ENCODE data around the gene IL17C.

The IL17C gene, protein sequence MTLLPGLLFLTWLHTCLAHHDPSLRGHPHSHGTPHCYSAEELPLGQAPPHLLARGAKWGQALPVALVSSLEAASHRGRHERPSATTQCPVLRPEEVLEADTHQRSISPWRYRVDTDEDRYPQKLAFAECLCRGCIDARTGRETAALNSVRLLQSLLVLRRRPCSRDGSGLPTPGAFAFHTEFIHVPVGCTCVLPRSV

GRCh38 chr16:88638323-88639230 is at the start of gene IL17C:
IL17C (plus strand) TSS chr16:88638572; CDS start chr16:88638642, 70 bp downstream.
- DNase-seq (ENCODE audit: low read depth in 4 of 4, low spot score in 1 of 4), result no peak

DNA sequence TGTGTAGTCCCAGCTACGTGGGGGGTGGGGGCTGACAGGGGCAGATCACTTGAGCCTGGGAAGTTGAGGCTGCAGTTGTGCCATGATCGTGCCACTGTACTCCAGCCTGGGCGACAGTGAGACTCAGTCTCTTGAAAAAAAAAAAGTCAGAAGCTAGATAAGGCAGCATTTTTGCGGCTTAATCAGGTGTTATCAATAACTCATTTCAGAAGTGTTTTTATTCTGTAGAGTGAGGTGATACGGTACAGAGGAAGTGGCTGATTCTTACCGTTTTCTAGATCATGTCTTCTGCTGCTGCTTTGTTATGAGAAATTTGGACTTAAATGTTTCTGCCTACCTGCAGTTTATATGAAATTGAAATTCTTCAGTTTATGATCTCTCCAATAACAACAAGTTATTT is 49.6 kb upstream of the IL17C start:
- DNase-seq (ENCODE audit: low read depth in 4 of 4, low spot score in 1 of 4), result no peak

DNA sequence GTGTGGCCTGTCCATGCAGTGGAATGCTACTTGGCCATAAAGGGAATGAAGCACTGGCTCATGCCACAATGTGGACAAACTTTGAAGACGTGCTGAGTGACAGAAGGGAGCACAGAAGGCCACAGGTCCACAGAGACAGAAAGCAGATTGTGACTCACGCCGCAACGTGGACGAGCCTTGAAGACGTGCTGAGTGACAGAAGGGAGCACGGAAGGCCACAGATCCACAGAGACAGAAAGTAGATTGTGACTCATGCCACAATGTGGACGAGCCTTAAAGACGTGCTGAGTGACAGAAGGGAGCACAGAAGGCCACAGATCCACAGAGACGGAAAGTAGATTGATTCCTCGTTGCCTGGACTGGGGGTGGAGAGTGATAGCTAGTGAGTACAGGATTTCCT is 48.9 kb upstream of the IL17C start:
- DNase-seq (ENCODE audit: low read depth in 4 of 4, low spot score in 1 of 4), result no peak

DNA sequence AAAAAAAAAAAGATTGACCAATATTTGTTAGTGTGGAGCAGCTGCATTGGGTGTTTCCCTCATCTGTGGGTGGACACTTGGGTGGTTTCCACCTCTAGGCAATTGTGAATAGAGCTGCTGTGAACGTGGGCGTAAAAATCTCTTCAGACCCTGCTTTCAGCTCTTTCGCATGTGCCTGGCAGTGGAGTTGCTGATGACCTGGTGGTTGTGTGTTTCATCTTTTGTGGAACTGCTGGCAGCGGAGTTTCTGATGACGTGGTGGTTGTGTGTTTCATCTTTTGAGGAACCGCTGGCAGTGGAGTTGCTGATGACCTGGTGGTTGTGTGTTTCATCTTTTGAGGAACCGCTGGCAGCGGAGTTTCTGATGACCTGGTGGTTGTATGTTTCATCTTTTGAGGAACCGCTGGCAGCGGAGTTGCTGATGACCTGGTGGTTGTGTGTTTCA is 46.8 kb upstream of the IL17C start:
- DNase-seq (ENCODE audit: low read depth in 4 of 4, low spot score in 1 of 4), result peak in 1 of 4 experiments; percentile 28

DNA sequence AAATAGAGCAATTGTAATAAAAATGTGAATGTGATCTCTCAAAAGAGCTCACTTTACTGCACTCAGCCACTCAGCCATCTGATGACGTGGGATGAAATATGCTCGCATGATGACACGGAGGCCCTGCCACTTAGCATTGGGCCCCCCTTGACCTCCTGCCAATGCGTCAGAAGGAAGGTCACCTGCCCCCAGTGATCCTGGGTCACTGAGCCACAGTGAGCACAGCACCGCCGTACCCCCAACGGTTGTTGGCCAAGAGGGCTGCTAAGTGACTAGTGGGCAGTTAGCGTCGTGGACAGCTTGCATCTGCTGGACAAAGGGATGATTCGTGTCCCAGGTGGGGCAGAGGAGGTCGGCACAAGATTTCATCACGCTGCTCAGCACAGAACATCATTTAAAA is 45.3 kb upstream of the IL17C start:
- DNase-seq (ENCODE audit: low read depth in 4 of 4, low spot score in 1 of 4), result no peak

- no peak for DNase-seq (ENCODE audit: low read depth in 4 of 4, low spot score in 1 of 4)
These were observed 44.9 kb upstream of the IL17C start for GRCh38 chr16:88593489-88593888.

GRCh38 chr16:88593910-88594309 is 44.5 kb upstream of the IL17C start:
- no peak for DNase-seq (ENCODE audit: low read depth in 4 of 4, low spot score in 1 of 4)

GRCh38 chr16:88595101-88595500 is 43.3 kb upstream of the IL17C start:
- DNase-seq (ENCODE audit: low read depth in 4 of 4, low spot score in 1 of 4), result no peak

DNA sequence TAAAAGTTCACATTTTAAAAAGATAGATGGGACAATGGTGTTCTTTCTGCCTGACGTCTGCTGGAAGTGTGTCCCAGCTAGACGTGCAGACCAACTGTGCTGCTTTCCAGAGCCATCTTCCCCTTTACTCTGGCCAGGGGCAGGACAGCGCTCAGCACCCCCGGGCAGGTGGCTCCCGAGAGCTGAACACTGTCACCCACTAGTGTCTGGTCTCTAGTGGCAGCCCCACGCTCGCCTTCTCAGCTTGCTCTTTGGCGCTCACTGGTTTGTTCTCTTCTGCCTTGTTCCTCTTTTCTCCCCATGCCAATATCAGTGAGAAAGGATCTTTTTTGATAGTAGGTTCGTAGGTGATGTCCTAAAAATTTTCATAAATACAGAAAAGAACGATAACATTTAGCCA is 42.5 kb upstream of the IL17C start:
- DNase-seq (ENCODE audit: low read depth in 4 of 4, low spot score in 1 of 4), result no peak

DNA sequence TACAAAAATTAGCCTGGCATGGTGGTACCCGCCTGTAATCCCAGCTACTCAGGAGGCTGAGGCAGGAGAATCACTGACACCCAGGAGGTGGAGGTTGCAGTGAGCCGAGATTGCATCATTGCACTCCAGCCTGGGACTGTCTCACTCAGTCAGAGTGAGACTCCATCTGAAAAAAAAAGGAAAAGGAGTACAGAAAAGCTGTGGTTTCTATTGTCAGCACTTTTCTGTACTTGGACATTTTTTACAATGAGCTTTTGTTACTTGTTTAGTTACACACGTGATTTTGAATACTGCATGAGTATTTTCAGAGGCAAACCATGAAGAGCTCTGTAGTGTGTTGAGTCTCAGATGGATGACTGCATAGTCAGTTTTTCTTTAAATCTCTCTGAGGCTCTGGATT is 41.9 kb upstream of the IL17C start:
- DNase-seq (ENCODE audit: low read depth in 4 of 4, low spot score in 1 of 4), result no peak

GRCh38 chr16:88597856-88598491 is 40.4 kb upstream of the IL17C start:
- DNase-seq (ENCODE audit: low read depth in 4 of 4, low spot score in 1 of 4), result no peak

GRCh38 chr16:88599092-88599733 is 39.2 kb upstream of the IL17C start:
- DNase-seq (ENCODE audit: low read depth in 4 of 4, low spot score in 1 of 4), result no peak

- DNase-seq (ENCODE audit: low read depth in 4 of 4, low spot score in 1 of 4), result no peak
These were observed 38.4 kb upstream of the IL17C start for GRCh38 chr16:88599825-88600538.

GRCh38 chr16:88600539-88600896 is 37.9 kb upstream of the IL17C start:
- DNase-seq (ENCODE audit: low read depth in 4 of 4, low spot score in 1 of 4), result no peak

GRCh38 chr16:88601313-88602036 is 36.9 kb upstream of the IL17C start:
- DNase-seq (ENCODE audit: low read depth in 4 of 4, low spot score in 1 of 4), result no peak

DNA sequence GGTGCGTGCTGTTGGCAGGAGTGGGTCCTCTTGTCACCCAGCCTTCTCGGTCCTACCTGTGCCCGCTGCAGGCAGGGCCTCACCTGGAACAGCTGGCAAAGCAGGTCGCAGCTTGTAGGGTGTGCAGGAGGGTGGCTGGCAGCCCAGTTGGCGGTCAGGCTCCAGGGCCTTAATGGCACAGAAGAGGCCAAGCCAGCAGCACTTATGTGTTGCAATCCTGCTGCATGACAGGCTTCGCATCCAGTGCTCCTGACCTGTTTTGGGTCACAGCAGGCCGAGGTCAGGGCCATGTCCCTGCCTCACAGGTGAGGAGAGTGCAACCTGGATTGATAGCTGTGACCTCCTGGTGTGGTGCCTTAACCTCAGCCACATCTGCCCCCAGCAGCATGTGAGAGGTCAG is 36.3 kb upstream of the IL17C start:
- no peak for DNase-seq (ENCODE audit: low read depth in 4 of 4, low spot score in 1 of 4)

DNA sequence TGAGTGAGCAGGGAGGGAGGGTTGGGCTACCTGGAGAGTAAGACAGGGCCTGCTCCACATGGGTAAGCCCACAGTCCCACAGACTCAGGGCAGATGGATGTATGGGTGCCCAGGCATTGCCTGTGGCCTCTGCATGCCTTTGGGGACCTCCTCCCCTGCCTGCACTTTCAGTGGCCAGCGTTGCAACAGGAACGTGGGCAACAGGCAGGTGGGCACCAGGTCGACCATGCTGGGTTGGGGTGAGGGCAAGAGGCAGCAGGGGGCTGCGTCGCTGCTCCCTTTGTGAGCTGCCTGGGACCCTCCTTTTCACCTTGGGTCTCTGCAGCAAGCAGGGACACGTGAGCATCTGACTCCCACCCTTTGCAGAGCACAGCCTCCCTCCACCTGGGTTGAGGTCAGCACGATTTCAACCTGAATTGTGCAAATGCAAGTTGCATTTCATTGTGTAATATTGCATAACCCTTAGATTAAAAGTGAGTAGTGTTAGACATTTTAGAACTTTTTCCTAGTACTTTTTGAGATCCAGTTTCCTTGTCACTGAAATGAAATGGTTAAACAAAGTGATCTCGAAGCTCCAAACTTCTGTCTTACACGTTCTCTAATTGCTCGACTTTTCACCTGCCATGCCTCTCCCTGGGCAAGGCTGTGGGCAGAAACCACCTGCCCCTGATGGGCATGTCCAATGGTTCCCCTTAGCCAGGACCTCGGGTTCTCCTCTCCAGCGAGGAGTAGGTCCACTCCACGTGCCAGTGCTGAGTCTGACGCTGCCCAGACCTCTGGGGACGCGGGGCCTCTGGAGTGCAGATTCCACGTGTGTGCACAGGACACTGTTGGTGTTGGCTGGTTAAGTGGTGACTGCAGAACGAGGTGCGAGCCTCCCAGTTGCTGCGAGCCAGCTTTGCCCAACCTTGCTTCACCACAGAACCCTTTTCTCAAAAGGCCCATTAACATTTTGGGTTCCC is 32.9 kb upstream of the IL17C start:
- DNase-seq (ENCODE audit: low read depth in 4 of 4, low spot score in 1 of 4), result no peak

- DNase-seq (ENCODE audit: low read depth in 4 of 4, low spot score in 1 of 4), result no peak
These were observed 32.1 kb upstream of the IL17C start for GRCh38 chr16:88606148-88606757.

DNA sequence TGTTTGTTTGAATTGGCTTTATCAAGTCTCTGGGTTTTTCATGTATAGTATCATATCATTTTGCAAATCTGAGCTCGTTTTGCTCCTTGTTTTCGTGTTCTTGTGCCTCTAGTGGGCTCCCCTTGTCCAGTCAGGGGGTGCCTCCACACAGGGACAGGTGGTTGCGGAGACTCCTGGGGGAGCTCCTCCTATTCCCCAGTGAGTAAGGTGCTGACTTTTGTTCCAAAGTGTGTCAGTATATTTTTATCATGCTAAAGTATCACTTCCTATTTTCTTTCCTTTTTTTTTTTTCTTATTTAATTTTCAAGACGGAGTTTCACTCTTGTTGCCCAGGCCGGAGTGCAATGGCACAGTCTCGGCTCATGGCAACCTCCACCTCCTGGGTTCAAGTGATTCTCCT is 30.3 kb upstream of the IL17C start:
- DNase-seq (ENCODE audit: low read depth in 4 of 4, low spot score in 1 of 4), result no peak

Measured in stimulated activated CD4-positive, alpha-beta T cell treated with anti-CD3 and anti-CD28 coated beads, Interleukin-1b, Interleukin-23, amount 100 ng/mL, for 24 hours (primary cell).